ENCODE data around the gene DHX9. TPM values are rescaled to one million over a fixed set of nuclear protein-coding genes. Genes with fewer than 3 reads are reported as not detected.
"Not testable (repeated sequence)": the region's sequence is repeated elsewhere in the genome, so short reads cannot be mapped to it uniquely, and the experiment has no call there.

Gene DHX9
- polyA plus RNA-seq, 1 donor (not counting 4 experiments of a cell fraction or from before 2014, with no cell fraction given): 199 TPM

DNA sequence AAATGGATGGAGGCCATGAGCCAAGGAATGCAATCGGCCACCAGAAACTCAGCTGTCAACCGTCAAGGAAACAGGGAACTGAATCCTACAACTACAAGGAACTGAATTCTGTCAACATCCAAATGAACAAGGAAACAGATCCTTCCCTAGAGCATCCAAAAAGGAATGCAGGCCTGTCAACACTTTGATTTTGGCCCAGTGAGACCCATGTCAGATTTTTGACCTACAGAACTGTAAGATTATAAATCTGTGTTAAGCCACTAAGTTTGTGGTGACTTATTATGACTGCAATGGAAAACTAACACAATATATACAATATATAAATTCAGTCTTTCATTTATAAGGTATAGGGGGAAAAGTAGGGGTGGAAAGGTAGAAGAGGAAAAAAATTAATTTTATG lies 58.5 kb downstream of the DHX9 start:
- no peak overlapping the region for H3K4me3 ChIP-seq (ENCODE audit: control insufficient read depth in 2 of 3, extremely low read depth in 1 of 3, insufficient read depth in 2 of 3, low read depth in 1 of 3, low read length in 3 of 3)
- FAIRE-seq: no peak
- dilution Hi-C loops (cut with MboI; ENCODE audit: extremely low pct_ligation_motif_present, low sequenced_read_pairs): no loop called here

DNA sequence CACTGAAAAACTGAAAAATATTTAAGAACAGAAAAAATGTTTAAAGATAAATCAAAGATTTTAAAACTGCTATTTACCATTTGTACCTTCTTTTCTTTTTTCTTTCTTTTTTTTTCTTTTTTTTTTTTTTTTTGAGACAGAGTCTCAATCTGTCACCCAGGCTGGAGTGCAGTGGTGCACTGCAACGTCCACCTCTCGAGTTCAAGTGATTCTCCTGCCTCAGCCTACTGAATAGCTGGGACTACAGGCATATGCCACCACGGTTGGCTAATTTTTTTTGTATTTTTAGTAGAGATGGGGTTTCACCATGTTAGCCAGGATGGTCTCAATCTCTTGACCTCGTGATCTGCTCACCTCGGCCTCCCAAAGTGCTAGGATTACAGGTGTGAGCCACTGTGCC lies 62.8 kb downstream of the DHX9 start:
- H3K79me2 ChIP-seq (ENCODE audit: control insufficient read depth, insufficient read depth, low read length); H3K4me1 ChIP-seq (ENCODE audit: control insufficient read depth, extremely low read depth, insufficient read depth, low read length); dilution Hi-C loops (cut with MboI; ENCODE audit: extremely low pct_ligation_motif_present, low sequenced_read_pairs); H3K36me3 ChIP-seq (ENCODE audit: control insufficient read depth in 2 of 2, extremely low read depth in 1 of 2, insufficient read depth in 2 of 2, low read length in 2 of 2); H3K9ac ChIP-seq (ENCODE audit: control insufficient read depth, extremely low read depth, insufficient read depth, low read length); H3K4me2 ChIP-seq (ENCODE audit: control insufficient read depth, extremely low read depth, insufficient read depth, low read depth, low read length); FAIRE-seq; H4K20me1 ChIP-seq (ENCODE audit: control insufficient read depth, extremely low read depth, insufficient read depth, low read length); H3K4me3 ChIP-seq (ENCODE audit: control insufficient read depth in 2 of 3, extremely low read depth in 1 of 3, insufficient read depth in 2 of 3, low read depth in 1 of 3, low read length in 3 of 3); H3K27ac ChIP-seq (ENCODE audit: control insufficient read depth, insufficient read depth, low read length); H3K27me3 ChIP-seq (ENCODE audit: control insufficient read depth, extremely low read depth, insufficient read depth, low read length); H3K9me3 ChIP-seq (ENCODE audit: control insufficient read depth, low read depth, low read length); H3K9me1 ChIP-seq (ENCODE audit: control insufficient read depth, extremely low read depth, insufficient read depth, low read length); H2AFZ ChIP-seq (ENCODE audit: control insufficient read depth, low read length); DNase-seq (ENCODE audit: low read depth, low spot score): not testable (repeated sequence)

More for the DNA sequence above, 58.5 kb downstream of the DHX9 start:
- Histone ChIP-seq H3K9me3 (ENCODE audit: control insufficient read depth, low read depth, low read length) (no peaks in the 10 kb centered on the region), H3K27me3 (ENCODE audit: control insufficient read depth, extremely low read depth, insufficient read depth, low read length) (no peaks in the 10 kb centered on the region), H4K20me1 (ENCODE audit: control insufficient read depth, extremely low read depth, insufficient read depth, low read length) (no peaks in the 10 kb centered on the region), H3K27ac (ENCODE audit: control insufficient read depth, insufficient read depth, low read length) (no peak overlapping the region), H3K9ac (ENCODE audit: control insufficient read depth, extremely low read depth, insufficient read depth, low read length) (no peak overlapping the region), H3K79me2 (ENCODE audit: control insufficient read depth, insufficient read depth, low read length) (no peaks in the 10 kb centered on the region), H2AFZ (ENCODE audit: control insufficient read depth, low read length) (no peak overlapping the region), H3K4me2 (ENCODE audit: control insufficient read depth, extremely low read depth, insufficient read depth, low read depth, low read length) (no peak overlapping the region), H3K4me1 (ENCODE audit: control insufficient read depth, extremely low read depth, insufficient read depth, low read length) (no peaks in the 10 kb centered on the region), H3K9me1 (ENCODE audit: control insufficient read depth, extremely low read depth, insufficient read depth, low read length) (no peaks in the 10 kb centered on the region), H3K36me3 (ENCODE audit: control insufficient read depth in 2 of 2, extremely low read depth in 1 of 2, insufficient read depth in 2 of 2, low read length in 2 of 2) (no peaks in the 10 kb centered on the region)
- no peak for DNase-seq (ENCODE audit: low read depth, low spot score)
- TF ChIP-seq, protein P1, sequence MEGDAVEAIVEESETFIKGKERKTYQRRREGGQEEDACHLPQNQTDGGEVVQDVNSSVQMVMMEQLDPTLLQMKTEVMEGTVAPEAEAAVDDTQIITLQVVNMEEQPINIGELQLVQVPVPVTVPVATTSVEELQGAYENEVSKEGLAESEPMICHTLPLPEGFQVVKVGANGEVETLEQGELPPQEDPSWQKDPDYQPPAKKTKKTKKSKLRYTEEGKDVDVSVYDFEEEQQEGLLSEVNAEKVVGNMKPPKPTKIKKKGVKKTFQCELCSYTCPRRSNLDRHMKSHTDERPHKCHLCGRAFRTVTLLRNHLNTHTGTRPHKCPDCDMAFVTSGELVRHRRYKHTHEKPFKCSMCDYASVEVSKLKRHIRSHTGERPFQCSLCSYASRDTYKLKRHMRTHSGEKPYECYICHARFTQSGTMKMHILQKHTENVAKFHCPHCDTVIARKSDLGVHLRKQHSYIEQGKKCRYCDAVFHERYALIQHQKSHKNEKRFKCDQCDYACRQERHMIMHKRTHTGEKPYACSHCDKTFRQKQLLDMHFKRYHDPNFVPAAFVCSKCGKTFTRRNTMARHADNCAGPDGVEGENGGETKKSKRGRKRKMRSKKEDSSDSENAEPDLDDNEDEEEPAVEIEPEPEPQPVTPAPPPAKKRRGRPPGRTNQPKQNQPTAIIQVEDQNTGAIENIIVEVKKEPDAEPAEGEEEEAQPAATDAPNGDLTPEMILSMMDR (optimal IDR thresholded peaks at IDR 0.05 in 1 of 3, IDR thresholded peaks at IDR 0.05 in 1 of 3, conservative IDR thresholded peaks at IDR 0.05 in 1 of 3; ENCODE audit: extremely low read depth in 1 of 3, insufficient read depth in 2 of 3, low read length in 3 of 3): no peak
- no peak for TF ChIP-seq EZH2 (IDR thresholded peaks at IDR 0.05; ENCODE audit: low read length)

DNA sequence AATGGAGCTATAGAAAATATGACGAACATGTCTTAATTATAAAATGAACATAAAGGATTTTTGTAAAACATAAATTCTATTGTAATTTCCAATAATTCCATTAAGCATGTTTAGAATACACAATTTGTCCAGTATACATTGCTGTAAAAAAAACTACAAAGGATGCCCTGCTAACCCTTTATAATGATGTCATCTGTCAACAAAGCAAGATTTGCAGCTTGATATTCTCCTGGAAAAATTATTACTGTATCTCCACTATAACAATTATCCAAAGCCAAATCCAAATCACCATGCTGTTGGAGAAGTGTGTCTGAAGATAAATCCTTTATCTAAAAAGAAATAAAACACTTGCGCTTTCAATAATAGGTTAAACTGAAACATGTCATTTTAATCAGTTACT lies 66.2 kb downstream of the DHX9 start:
- Histone ChIP-seq H3K9me1 (ENCODE audit: control insufficient read depth, extremely low read depth, insufficient read depth, low read length) (no peaks in the 10 kb centered on the region), H3K79me2 (ENCODE audit: control insufficient read depth, insufficient read depth, low read length) (no peaks in the 10 kb centered on the region), H3K9ac (ENCODE audit: control insufficient read depth, extremely low read depth, insufficient read depth, low read length) (no peak overlapping the region), H2AFZ (ENCODE audit: control insufficient read depth, low read length) (no peak overlapping the region), H3K4me3 (ENCODE audit: control insufficient read depth in 2 of 3, extremely low read depth in 1 of 3, insufficient read depth in 2 of 3, low read depth in 1 of 3, low read length in 3 of 3) (no peak overlapping the region), H4K20me1 (ENCODE audit: control insufficient read depth, extremely low read depth, insufficient read depth, low read length) (no peaks in the 10 kb centered on the region), H3K27me3 (ENCODE audit: control insufficient read depth, extremely low read depth, insufficient read depth, low read length) (no peaks in the 10 kb centered on the region), H3K4me2 (ENCODE audit: control insufficient read depth, extremely low read depth, insufficient read depth, low read depth, low read length) (no peak overlapping the region), H3K4me1 (ENCODE audit: control insufficient read depth, extremely low read depth, insufficient read depth, low read length) (no peaks in the 10 kb centered on the region), H3K9me3 (ENCODE audit: control insufficient read depth, low read depth, low read length) (no peaks in the 10 kb centered on the region), H3K27ac (ENCODE audit: control insufficient read depth, insufficient read depth, low read length) (no peak overlapping the region), H3K36me3 (ENCODE audit: control insufficient read depth in 2 of 2, extremely low read depth in 1 of 2, insufficient read depth in 2 of 2, low read length in 2 of 2) (no peaks in the 10 kb centered on the region)
- no peak for TF ChIP-seq EZH2 (IDR thresholded peaks at IDR 0.05; ENCODE audit: low read length)
- TF ChIP-seq, protein P1 (optimal IDR thresholded peaks at IDR 0.05 in 1 of 3, IDR thresholded peaks at IDR 0.05 in 1 of 3, conservative IDR thresholded peaks at IDR 0.05 in 1 of 3; ENCODE audit: extremely low read depth in 1 of 3, insufficient read depth in 2 of 3, low read length in 3 of 3): no peak
- dilution Hi-C loops (cut with MboI; ENCODE audit: extremely low pct_ligation_motif_present, low sequenced_read_pairs): no loop called here
- no peak for FAIRE-seq
- no peak for DNase-seq (ENCODE audit: low read depth, low spot score)
